IPS-18c (cell line): ENCODE measurements around the gene C3orf49.

Experiments
- H3K4me3 ChIP-seq: 2 replicates; pipeline ENCODE4 v1.7.0; 2013; ENCODE audit warnings: low read depth, mild to moderate bottlenecking, low read length, moderate library complexity; ENCODE audit not compliant: insufficient read depth
- H3K9me3 ChIP-seq: one replicate; pipeline ENCODE4 v1.6.1; 2013; ENCODE audit warnings: mild to moderate bottlenecking, low read length, moderate library complexity; ENCODE audit not compliant: control insufficient read depth, insufficient read depth

C3orf49 gene

GRCh38 chr3:63819151-63819398 is at the start of gene C3orf49:
Gene C3orf49, plus strand, starts transcription at chr3:63819299. Its CDS starts 173 bp downstream, at chr3:63819472.
- Histone ChIP-seq H3K4me3 (no peak within 1 kb of the TSS), H3K9me3 (no peaks in the 10 kb centered on the region)

GRCh38 chr3:63774781-63775180 is 44.3 kb upstream of the C3orf49 start:
- H3K4me3 ChIP-seq: no peak overlapping the region
- no peaks in the 10 kb centered on the region for H3K9me3 ChIP-seq

GRCh38 chr3:63779227-63779626 is 39.9 kb upstream of the C3orf49 start:
- Histone ChIP-seq H3K9me3 (no peaks in the 10 kb centered on the region), H3K4me3 (no peak overlapping the region)

GRCh38 chr3:63791974-63792373 is 27.1 kb upstream of the C3orf49 start:
- Histone ChIP-seq H3K4me3 (no peak overlapping the region), H3K9me3 (no peaks in the 10 kb centered on the region)

GRCh38 chr3:63795438-63795837 is 23.7 kb upstream of the C3orf49 start:
- Histone ChIP-seq H3K4me3 (no peak overlapping the region), H3K9me3 (no peaks in the 10 kb centered on the region)

GRCh38 chr3:63798544-63798943 is 20.6 kb upstream of the C3orf49 start:
- Histone ChIP-seq H3K4me3 (no peak overlapping the region), H3K9me3 (no peaks in the 10 kb centered on the region)

- Histone ChIP-seq H3K9me3 (no peaks in the 10 kb centered on the region), H3K4me3 (no peak overlapping the region)
Observed at GRCh38 chr3:63798949-63799348, 20.1 kb upstream of the C3orf49 start.

GRCh38 chr3:63800097-63800496 is 19.0 kb upstream of the C3orf49 start:
- Histone ChIP-seq H3K9me3 (no peaks in the 10 kb centered on the region), H3K4me3 (no peak overlapping the region)

- no peak overlapping the region for H3K4me3 ChIP-seq
- no peaks in the 10 kb centered on the region for H3K9me3 ChIP-seq
Observed at GRCh38 chr3:63803911-63804310, 15.2 kb upstream of the C3orf49 start.

GRCh38 chr3:63807961-63808565 is 11.0 kb upstream of the C3orf49 start:
- H3K4me3 ChIP-seq: no peak overlapping the region
- H3K9me3 ChIP-seq: no peaks in the 10 kb centered on the region

- Histone ChIP-seq H3K9me3 (no peaks in the 10 kb centered on the region), H3K4me3 (no peak overlapping the region)
Observed at GRCh38 chr3:63808633-63809032, 10.5 kb upstream of the C3orf49 start.

- H3K9me3 ChIP-seq: no peaks in the 10 kb centered on the region
- no peak overlapping the region for H3K4me3 ChIP-seq
Observed at GRCh38 chr3:63809607-63810006, 9.5 kb upstream of the C3orf49 start.

- H3K4me3 ChIP-seq: no peak overlapping the region
- no peaks in the 10 kb centered on the region for H3K9me3 ChIP-seq
Observed at GRCh38 chr3:63814237-63814636, 4.9 kb upstream of the C3orf49 start.

GRCh38 chr3:63817225-63817624 is 1.9 kb upstream of the C3orf49 start:
- Histone ChIP-seq H3K9me3 (no peaks in the 10 kb centered on the region), H3K4me3 (no peak overlapping the region)

- Histone ChIP-seq H3K4me3 (no peak overlapping the region), H3K9me3 (no peaks in the 10 kb centered on the region)
Observed at GRCh38 chr3:63818282-63819150, 583 bp upstream of the C3orf49 start.

GRCh38 chr3:63824309-63824708 is 5.2 kb downstream of the C3orf49 start:
- H3K9me3 ChIP-seq: no peaks in the 10 kb centered on the region
- H3K4me3 ChIP-seq: no peak overlapping the region

- H3K4me3 ChIP-seq: no peak overlapping the region
- no peaks in the 10 kb centered on the region for H3K9me3 ChIP-seq
Observed at GRCh38 chr3:63830526-63830925, 11.4 kb downstream of the C3orf49 start.

GRCh38 chr3:63832395-63832794 is 13.3 kb downstream of the C3orf49 start:
- Histone ChIP-seq H3K4me3 (no peak overlapping the region), H3K9me3 (no peaks in the 10 kb centered on the region)

- no peaks in the 10 kb centered on the region for H3K9me3 ChIP-seq
- H3K4me3 ChIP-seq: no peak overlapping the region
Observed at GRCh38 chr3:63841704-63842103, 22.6 kb downstream of the C3orf49 start.
